HG02970 (cell line): Measurements from ENCODE around the gene CTR9.
A peak's percentile ranks its signal among the peaks of the same experiment; 100 is the strongest.

Experiments
- ATAC-seq: cut with Tn5 transposase; IDR thresholded peaks from one replicate; pipeline ENCODE4 v1.9.1; 2021; ENCODE audit warnings: mild to moderate bottlenecking, moderate library complexity, moderate number of reproducible peaks; ENCODE audit not compliant: unreplicated experiment, low FRiP score

CTR9 gene

GRCh38 chr11:10750838-10751580, at the start of gene CTR9:
Gene CTR9 (plus strand): TSS chr11:10751246. CDS start chr11:10751413, 167 bp downstream.
- peak; percentile 90 for ATAC-seq

GRCh38 chr11:10701982-10702381, 49.1 kb upstream of the CTR9 start:
- ATAC-seq: no peak

GRCh38 chr11:10708131-10708530, 42.9 kb upstream of the CTR9 start:
- ATAC-seq: no peak

GRCh38 chr11:10709299-10710086, 41.6 kb upstream of the CTR9 start:
- ATAC-seq: no peak

GRCh38 chr11:10715571-10715970, 35.5 kb upstream of the CTR9 start:
- no peak for ATAC-seq

GRCh38 chr11:10716122-10716521, 34.9 kb upstream of the CTR9 start:
- ATAC-seq: no peak

- no peak for ATAC-seq
Measured at GRCh38 chr11:10716543-10717259, 34.3 kb upstream of the CTR9 start.

GRCh38 chr11:10719616-10720015, 31.4 kb upstream of the CTR9 start:
- ATAC-seq: no peak

- no peak for ATAC-seq
Measured at GRCh38 chr11:10720881-10721376, 30.1 kb upstream of the CTR9 start.

GRCh38 chr11:10722307-10722706, 28.7 kb upstream of the CTR9 start:
- ATAC-seq: no peak

GRCh38 chr11:10725114-10725906, 25.7 kb upstream of the CTR9 start:
- no peak for ATAC-seq

- ATAC-seq: no peak
Measured at GRCh38 chr11:10725907-10726253, 25.2 kb upstream of the CTR9 start.

- no peak for ATAC-seq
Measured at GRCh38 chr11:10727146-10727851, 23.7 kb upstream of the CTR9 start.

- ATAC-seq: no peak
Measured at GRCh38 chr11:10728154-10728553, 22.9 kb upstream of the CTR9 start.

- no peak for ATAC-seq
Measured at GRCh38 chr11:10728789-10729472, 22.1 kb upstream of the CTR9 start.

- no peak for ATAC-seq
Measured at GRCh38 chr11:10730151-10730550, 20.9 kb upstream of the CTR9 start.

GRCh38 chr11:10731064-10731680, 19.9 kb upstream of the CTR9 start:
- ATAC-seq: no peak
